KMS-11 (cell line): ENCODE results near the gene SUN1.

Experiments used
- H2AFZ ChIP-seq: fragments of 200-600 bp; sonication (generic); 2 replicates; pipeline ENCODE4 v1.6.1; 2016; ENCODE audit warnings: antibody characterized with exemption, mixed run types, low read depth
- H3K27ac ChIP-seq: fragments of 200-600 bp; sonication (generic); 2 replicates; pipeline ENCODE4 v1.6.1; 2016; ENCODE audit warnings: mild to moderate bottlenecking, mixed run types
- H3K27me3 ChIP-seq: fragments of 200-600 bp; sonication (generic); 2 replicates; pipeline ENCODE4 v1.6.1; 2017; ENCODE audit warnings: mild to moderate bottlenecking, low read depth, mixed run types, moderate library complexity; ENCODE audit not compliant: insufficient read depth
- H3K36me3 ChIP-seq: fragments of 200-600 bp; sonication (generic); 2 replicates; pipeline ENCODE4 v1.6.1; 2017; ENCODE audit warnings: mild to moderate bottlenecking, mixed run types; ENCODE audit not compliant: insufficient read depth
- H3K4me1 ChIP-seq: fragments of 200-600 bp; sonication (generic); 2 replicates; pipeline ENCODE4 v1.6.1; 2016; ENCODE audit warnings: mild to moderate bottlenecking, low read depth, mixed run types; ENCODE audit not compliant: poor library complexity, severe bottlenecking
- H3K4me2 ChIP-seq: fragments of 200-600 bp; sonication (generic); 2 replicates; pipeline ENCODE4 v1.7.0; 2016; ENCODE audit warnings: mild to moderate bottlenecking, mixed run types
- H3K4me3 ChIP-seq: fragments of 200-600 bp; sonication (generic); IDR thresholded peaks from 2 replicates; pipeline ENCODE4 v1.6.1; 2017; ENCODE audit warnings: low read depth, low read length, mixed read lengths; ENCODE audit not compliant: insufficient read depth
- H3K79me2 ChIP-seq: fragments of 200-600 bp; sonication (generic); 2 replicates; pipeline ENCODE4 v1.6.1; 2016; ENCODE audit warnings: low read depth, mixed run types; ENCODE audit not compliant: insufficient read depth
- H3K9ac ChIP-seq: fragments of 200-600 bp; sonication (generic); 2 replicates; pipeline ENCODE4 v1.6.1; 2016; ENCODE audit warnings: mild to moderate bottlenecking, mixed run types
- H4K20me1 ChIP-seq: fragments of 200-600 bp; sonication (generic); 2 replicates; pipeline ENCODE4 v1.6.1; 2016; ENCODE audit warnings: mild to moderate bottlenecking, mixed run types; ENCODE audit not compliant: insufficient read depth
- TF ChIP-seq, protein P1 (sequence below): fragments of 200-600 bp; sonication (generic); conservative IDR thresholded peaks from 2 replicates; pipeline ENCODE4 v1.6.1; 2017; ENCODE audit warnings: low read depth, mild to moderate bottlenecking, antibody characterized with exemption, low read length, moderate library complexity, mixed read lengths

SUN1 gene

DNA sequence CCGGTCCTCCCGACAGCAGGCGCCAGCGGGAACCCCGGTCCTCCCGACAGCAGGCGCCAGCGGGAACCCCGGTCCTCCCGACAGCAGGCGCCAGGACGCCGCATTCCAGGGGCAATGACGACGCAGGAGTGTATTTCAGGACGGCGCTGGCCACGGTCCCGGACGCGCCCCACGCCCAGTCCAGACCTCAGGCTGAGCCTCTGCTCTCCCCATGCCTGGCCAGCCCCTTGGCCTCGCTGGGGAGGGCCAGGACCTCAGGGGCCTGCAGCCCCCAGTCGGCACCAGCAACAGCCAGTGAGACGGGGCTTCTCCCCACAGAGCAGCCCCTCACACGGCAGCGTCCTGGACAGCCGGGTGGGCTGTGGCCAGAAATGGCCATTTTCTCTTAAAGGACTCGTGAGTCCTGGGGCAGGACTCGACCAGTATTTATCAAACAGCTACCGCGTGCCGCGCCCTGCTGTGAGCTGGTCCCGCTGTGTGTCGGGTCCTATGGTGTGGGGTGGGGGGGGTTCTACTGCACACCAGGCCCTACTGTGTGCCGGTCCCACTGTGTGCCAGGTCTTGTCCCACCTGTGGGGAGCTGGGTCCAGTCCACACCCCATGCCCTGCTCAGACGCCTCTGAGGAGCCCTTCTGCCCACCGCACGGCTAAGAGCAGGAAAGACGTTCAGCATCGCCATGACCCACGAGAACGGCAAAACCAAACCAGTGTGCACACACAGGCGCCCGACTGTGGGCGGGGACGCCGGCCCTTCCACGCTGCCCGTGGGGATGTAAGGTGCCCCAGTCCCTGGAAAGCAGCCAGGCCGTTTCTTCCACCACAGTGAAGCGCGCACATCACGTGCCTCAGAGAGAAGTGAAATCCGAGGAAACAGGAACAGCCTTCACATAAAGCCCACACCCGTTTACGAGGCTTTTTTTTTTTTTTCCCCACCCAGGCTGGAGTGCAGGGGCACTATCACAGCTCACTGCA, 77.4 kb downstream of the SUN1 start:
- Histone ChIP-seq H4K20me1 (no peaks in the 10 kb centered on the region), H3K4me3 (no peak overlapping the region), H3K79me2 (no peaks in the 10 kb centered on the region)

DNA sequence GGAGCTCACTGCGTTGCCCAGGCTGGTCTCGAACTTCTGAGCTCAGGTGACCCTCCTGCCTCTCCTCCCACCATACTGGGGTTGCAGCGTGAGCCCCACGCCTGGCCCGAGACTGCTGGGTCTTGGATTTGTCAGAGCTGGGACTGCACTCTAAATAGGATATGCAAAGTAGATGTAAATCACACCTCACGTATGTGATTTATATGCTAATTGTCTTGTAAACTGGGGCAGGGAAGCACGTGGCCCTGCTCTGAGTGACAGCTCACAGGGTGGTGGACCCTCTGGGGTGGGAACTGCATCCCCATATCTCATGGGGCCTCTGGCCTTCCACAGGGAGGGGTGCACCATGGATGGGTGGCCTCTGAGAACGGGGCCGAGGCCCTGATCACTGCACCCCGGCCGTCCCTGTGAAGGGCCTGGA, 78.2 kb downstream of the SUN1 start:
- no peak overlapping the region for H3K27ac ChIP-seq
- no peak overlapping the region for H3K9ac ChIP-seq
- no peak overlapping the region for H2AFZ ChIP-seq
- H3K36me3 ChIP-seq = no peaks in the 10 kb centered on the region
- TF ChIP-seq, protein P1, sequence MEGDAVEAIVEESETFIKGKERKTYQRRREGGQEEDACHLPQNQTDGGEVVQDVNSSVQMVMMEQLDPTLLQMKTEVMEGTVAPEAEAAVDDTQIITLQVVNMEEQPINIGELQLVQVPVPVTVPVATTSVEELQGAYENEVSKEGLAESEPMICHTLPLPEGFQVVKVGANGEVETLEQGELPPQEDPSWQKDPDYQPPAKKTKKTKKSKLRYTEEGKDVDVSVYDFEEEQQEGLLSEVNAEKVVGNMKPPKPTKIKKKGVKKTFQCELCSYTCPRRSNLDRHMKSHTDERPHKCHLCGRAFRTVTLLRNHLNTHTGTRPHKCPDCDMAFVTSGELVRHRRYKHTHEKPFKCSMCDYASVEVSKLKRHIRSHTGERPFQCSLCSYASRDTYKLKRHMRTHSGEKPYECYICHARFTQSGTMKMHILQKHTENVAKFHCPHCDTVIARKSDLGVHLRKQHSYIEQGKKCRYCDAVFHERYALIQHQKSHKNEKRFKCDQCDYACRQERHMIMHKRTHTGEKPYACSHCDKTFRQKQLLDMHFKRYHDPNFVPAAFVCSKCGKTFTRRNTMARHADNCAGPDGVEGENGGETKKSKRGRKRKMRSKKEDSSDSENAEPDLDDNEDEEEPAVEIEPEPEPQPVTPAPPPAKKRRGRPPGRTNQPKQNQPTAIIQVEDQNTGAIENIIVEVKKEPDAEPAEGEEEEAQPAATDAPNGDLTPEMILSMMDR = no peak
- peaks cover 28% of the 10 kb centered on the region for H3K27me3 ChIP-seq
- H4K20me1 ChIP-seq = no peaks in the 10 kb centered on the region
- no peak overlapping the region for H3K4me2 ChIP-seq
- H3K4me1 ChIP-seq = no peaks in the 10 kb centered on the region
- H3K4me3 ChIP-seq = no peak overlapping the region
- no peaks in the 10 kb centered on the region for H3K79me2 ChIP-seq

More for the DNA sequence above, 77.4 kb downstream of the SUN1 start:
- Histone ChIP-seq H3K36me3 (no peaks in the 10 kb centered on the region), H3K4me2 (no peak overlapping the region), H3K9ac (no peak overlapping the region), H2AFZ (no peak overlapping the region), H3K4me1 (no peaks in the 10 kb centered on the region), H3K27ac (no peak overlapping the region), H3K27me3 (peaks cover 28% of the 10 kb centered on the region)
- TF ChIP-seq, protein P1 = no peak

DNA sequence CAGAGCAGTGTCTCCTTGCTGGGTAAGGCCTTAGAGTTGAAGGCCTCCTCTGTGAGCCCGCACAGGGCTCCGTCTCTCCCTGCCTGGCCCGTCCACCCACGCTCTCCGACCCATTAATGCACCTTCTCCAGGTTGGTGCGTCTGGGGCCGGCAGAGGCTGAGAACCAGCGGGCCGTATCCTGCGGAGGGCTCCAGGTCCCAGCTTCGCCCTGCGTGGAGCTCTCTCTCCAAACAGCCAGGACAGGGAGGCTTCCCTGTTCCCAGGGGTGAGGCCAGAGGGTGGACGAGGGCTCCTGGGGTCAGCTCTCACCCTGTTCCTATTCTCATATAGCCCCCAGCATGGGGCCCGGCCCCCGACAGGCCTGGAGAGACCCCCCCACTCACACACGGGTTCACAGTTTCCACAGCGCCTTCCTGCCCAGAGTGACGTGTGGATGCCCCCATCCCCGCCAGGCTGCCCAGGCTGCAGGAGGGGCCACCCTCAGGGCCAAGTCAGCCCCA, 78.7 kb downstream of the SUN1 start:
- peaks cover 31% of the 10 kb centered on the region for H3K27me3 ChIP-seq
- TF ChIP-seq, protein P1 = no peak

DNA sequence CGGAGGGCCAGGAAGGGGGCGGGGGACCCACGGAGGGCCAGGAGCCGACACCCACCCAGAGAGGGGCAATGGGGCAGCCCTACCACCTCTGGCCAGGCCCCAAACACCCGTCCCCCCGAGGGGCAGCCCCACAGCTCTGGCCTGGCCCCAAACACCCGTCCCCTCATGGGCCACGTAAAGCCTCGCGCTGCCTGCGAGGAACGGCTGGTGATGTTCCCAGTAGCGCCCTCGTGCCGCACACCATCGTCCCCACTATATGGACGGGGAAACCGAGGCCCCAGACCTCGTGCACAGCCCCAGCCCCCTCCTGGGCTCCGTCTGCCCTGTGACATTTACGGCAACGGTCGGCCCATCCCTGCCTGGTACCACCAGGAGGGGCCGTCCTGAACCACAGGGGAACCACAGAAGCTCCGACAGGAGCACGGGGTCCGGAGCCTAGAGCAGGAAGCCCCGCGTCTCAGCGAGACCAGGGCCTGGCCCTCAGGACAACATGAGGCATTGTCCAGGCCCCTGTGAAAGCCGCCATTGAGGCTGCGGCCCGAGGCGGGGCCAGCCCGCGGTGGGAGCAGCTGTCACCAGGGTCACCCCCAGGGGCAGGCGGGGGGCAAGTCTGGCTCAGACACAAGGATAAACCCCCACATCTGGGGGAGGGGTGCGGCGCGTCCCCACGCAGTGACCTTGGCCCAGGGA, 79.7 kb downstream of the SUN1 start:
- Histone ChIP-seq H2AFZ (no peak overlapping the region), H3K36me3 (no peaks in the 10 kb centered on the region)

More for the DNA sequence above, 78.7 kb downstream of the SUN1 start:
- Histone ChIP-seq H2AFZ (no peak overlapping the region), H3K79me2 (no peaks in the 10 kb centered on the region), H3K36me3 (no peaks in the 10 kb centered on the region), H3K4me3 (no peak overlapping the region), H3K4me1 (no peaks in the 10 kb centered on the region), H3K27ac (no peak overlapping the region), H3K9ac (no peak overlapping the region), H4K20me1 (no peaks in the 10 kb centered on the region), H3K4me2 (no peak overlapping the region)

More for the DNA sequence above, 79.7 kb downstream of the SUN1 start:
- TF ChIP-seq, protein P1 = no peak
- Histone ChIP-seq H3K27me3 (peaks cover 37% of the 10 kb centered on the region), H3K27ac (no peak overlapping the region), H4K20me1 (no peaks in the 10 kb centered on the region), H3K79me2 (no peaks in the 10 kb centered on the region), H3K9ac (no peak overlapping the region), H3K4me2 (no peak overlapping the region), H3K4me3 (no peak overlapping the region), H3K4me1 (no peaks in the 10 kb centered on the region)
